Bronchial smooth muscle cell (primary cell): ENCODE data around the gene ERI3. TPM values are rescaled to one million over a fixed set of nuclear protein-coding genes. Genes with fewer than 3 reads are reported as not detected.

Experiments used
- total RNA-seq: library from RNA; depleted of rRNA; stranded (reverse); fragments of >200 nt; gene quantifications from 2 replicates; pipeline ENCODE4 v1.2.1, GENCODE V29; 2014

ERI3 gene
- total RNA-seq = 31.2 and 35.8 TPM in 2 replicates

DNA sequence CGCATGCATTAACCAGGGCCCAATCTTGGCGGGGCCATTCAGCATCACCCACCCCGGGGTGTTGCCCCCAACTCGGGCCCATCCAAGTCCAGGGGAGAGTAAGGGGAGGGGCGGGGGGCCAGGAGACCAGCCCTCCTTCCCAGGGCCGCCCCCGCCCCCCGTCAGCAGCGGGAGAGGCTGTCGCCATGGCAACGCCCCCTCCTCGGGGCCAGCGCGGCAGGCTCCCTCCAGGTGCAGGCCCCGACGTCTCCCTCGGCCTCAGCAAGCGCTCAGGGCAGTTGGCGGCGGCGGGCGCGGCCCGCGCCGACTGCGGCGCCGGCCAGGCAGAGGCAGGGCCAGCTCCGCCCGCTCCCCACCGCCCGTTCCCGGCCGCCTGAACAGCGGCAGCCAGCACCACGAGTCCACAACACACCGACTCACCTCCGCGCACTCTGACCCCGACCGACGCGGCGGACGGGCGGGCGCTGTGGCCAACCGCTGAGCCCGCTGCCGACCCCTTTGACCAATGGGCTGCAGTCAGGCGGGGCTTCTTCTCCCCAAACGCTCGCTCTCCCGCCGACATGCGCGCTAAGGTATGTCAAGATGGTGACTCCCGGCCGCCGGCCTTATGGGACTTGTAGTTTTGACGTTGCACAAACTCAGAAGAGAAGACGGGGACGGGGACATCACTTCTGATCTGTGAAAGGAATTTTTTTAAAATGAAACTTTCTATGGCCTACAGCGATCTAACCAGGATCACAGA is at the start of gene ERI3:
Gene ERI3 (minus strand): TSS at position 418 of the 742 bp plus-strand sequence. CDS start 231 bp downstream, at position 187.

DNA sequence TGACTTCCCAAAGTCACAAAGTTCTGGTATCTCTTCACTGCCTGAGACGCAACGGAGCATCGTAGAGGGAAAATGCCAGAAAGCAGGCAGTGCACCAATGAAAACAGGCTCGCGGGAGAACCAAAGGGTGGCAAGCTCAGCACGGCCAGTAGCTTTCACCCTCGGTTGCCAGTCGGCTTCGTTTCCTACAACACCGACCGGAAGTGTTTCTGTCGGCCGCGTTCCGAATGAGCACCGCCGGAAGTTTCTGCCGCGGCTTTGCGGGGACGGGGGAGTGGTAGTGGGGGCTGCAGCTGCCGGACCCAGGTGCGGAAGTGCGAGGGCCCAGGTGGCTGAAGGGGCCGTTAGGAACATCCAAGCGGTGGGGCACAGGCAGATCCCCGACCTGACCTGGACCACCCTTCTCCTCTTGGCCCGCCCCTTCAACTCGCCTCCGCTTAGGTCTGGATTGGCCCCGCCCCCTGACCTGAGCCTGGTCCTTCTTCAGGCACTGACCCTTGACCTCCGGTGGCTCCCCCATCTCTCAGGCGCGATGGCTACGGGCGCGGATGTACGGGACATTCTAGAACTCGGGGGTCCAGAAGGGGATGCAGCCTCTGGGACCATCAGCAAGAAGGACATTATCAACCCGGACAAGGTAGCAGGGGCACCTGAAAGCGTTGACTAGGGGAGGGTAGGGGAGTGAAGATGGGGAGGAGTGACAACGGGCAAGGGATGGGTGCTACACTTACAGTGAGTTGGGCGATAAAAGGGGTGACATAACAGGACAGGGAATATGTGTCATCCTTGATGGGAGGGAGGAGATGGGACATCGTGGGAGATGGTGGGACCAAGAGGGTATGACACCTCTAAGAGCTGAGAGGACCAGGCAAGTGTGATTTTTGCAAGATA is 141.6 kb downstream of the ERI3 start, which contains the start of gene DMAP1:
Gene DMAP1 (plus strand): TSS at position 250 of the 891 bp plus-strand sequence. CDS start 283 bp downstream, at position 533.

Other genes starting within 250 kb of the ERI3 start
- 0.16 TPM in 1 of 2 replicates, not detected in the other for gene KLF17, start 236.4 kb downstream of the ERI3 start, total RNA-seq
- gene KLF18, start 213.6 kb downstream of the ERI3 start, total RNA-seq = not detected in 2 replicates
- gene DMAP1, start 141.8 kb downstream of the ERI3 start, total RNA-seq = 24.1 and 25.8 TPM in 2 replicates
- 32.0 and 52.4 TPM in 2 replicates for gene RNF220, start 50.0 kb upstream of the ERI3 start, total RNA-seq